ENCODE measurements around the gene CIRBP. TPM values are rescaled to one million over a fixed set of nuclear protein-coding genes. Genes with fewer than 3 reads are reported as not detected.

CIRBP gene
- total RNA-seq, 1 donor from 2014 or later: 315 TPM

DNA sequence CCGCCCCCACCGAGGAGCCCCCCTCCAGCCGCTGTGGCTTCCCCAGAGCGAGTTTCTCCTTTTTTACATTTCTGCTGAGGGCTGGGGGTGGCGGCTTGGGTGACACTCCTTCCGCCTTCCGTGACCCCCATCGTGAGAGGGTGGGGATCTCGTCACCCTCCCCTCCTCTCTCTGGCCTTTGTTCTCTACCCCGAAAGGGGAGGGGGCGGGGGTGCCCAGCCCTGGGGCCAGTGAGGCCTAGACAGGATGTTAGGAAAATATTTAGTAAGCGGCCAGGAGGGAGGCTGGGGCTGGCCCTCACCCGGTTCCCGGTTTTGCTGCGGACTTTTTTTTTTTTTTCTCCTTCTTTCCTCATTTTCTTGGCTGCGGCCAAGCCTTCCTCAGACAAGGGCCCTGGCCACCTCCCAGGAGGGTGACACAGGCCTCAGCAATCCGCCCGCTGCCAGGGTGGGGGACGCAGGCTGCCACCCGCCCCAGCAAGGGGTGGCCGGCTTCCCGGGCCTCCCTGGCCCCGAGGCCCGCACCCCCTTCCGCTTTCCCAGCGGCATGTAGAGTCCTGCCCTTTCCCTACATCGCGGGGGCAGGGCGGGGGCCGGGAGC, 16.8 kb upstream of the CIRBP start:
- H3K27ac Mint-ChIP-seq (ENCODE audit: unreplicated experiment): peak overlapping the region; percentile 78
- H3K36me3 Mint-ChIP-seq (ENCODE audit: low read depth, unreplicated experiment): peaks cover 11% of the 10 kb centered on the region
- peaks cover 9% of the 10 kb centered on the region for H3K4me1 Mint-ChIP-seq (ENCODE audit: unreplicated experiment)
- no peaks in the 10 kb centered on the region for H3K9me3 Mint-ChIP-seq (ENCODE audit: unreplicated experiment)
- TF ChIP-seq, protein P1, sequence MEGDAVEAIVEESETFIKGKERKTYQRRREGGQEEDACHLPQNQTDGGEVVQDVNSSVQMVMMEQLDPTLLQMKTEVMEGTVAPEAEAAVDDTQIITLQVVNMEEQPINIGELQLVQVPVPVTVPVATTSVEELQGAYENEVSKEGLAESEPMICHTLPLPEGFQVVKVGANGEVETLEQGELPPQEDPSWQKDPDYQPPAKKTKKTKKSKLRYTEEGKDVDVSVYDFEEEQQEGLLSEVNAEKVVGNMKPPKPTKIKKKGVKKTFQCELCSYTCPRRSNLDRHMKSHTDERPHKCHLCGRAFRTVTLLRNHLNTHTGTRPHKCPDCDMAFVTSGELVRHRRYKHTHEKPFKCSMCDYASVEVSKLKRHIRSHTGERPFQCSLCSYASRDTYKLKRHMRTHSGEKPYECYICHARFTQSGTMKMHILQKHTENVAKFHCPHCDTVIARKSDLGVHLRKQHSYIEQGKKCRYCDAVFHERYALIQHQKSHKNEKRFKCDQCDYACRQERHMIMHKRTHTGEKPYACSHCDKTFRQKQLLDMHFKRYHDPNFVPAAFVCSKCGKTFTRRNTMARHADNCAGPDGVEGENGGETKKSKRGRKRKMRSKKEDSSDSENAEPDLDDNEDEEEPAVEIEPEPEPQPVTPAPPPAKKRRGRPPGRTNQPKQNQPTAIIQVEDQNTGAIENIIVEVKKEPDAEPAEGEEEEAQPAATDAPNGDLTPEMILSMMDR (IDR thresholded peaks at IDR 0.05; ENCODE audit: unreplicated experiment): no peak
- peaks cover 17% of the 10 kb centered on the region for H3K27me3 Mint-ChIP-seq (ENCODE audit: unreplicated experiment)
- DNase-seq (ENCODE audit: low spot score): peak; percentile 38
- H3K4me3 Mint-ChIP-seq (ENCODE audit: unreplicated experiment): peak overlapping the region; percentile 88

DNA sequence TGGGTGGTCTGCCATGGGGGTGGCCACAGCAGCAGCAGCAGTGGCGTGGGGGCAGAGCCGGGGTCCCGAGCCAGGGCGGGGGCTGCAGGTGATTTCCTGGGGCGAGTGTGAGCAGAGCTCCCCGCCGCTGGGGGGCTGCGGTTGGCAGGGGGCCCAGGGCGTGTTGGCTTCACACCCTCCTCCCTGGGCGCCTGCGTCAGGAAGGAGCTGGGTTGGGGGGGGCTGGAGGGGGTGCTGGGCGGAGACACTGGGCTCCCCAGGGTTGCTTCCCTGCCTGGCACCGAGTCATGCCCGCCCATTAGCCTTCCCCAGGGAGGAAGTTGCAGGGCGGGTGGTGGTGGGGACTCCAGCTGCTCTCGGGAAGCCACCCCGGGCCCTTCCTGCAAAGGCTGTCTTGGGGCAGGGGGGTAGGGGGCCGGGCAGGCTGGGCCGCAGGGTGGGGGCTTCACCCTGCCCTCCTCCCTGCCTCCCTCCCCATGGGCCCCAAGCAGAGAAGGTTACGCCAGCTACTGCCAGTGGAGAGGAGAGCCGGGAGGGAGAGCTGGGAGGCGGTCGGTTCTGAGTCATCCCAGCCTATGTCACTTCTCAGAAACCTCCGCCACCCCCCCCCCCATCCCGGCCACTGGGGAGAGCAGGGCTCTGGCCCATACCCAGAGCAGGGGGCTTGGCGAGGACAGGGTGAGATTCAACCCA, 16.2 kb upstream of the CIRBP start:
- Mint-ChIP-seq H3K4me1 (ENCODE audit: unreplicated experiment) (peaks cover 15% of the 10 kb centered on the region), H3K4me3 (ENCODE audit: unreplicated experiment) (no peak overlapping the region), H3K36me3 (ENCODE audit: low read depth, unreplicated experiment) (peaks cover 17% of the 10 kb centered on the region), H3K27ac (ENCODE audit: unreplicated experiment) (no peak overlapping the region), H3K9me3 (ENCODE audit: unreplicated experiment) (no peaks in the 10 kb centered on the region), H3K27me3 (ENCODE audit: unreplicated experiment) (peaks cover 15% of the 10 kb centered on the region)
- TF ChIP-seq, protein P1 (IDR thresholded peaks at IDR 0.05; ENCODE audit: unreplicated experiment): no peak
- DNase-seq (ENCODE audit: low spot score): no peak

GRCh38 chr19:1253514-1254080, 15.5 kb upstream of the CIRBP start:
- no peak overlapping the region for H3K4me3 Mint-ChIP-seq (ENCODE audit: unreplicated experiment)
- H3K9me3 Mint-ChIP-seq (ENCODE audit: unreplicated experiment): no peaks in the 10 kb centered on the region
- H3K27ac Mint-ChIP-seq (ENCODE audit: unreplicated experiment): no peak overlapping the region
- H3K4me1 Mint-ChIP-seq (ENCODE audit: unreplicated experiment): peaks cover 20% of the 10 kb centered on the region
- peaks cover 22% of the 10 kb centered on the region for H3K36me3 Mint-ChIP-seq (ENCODE audit: low read depth, unreplicated experiment)
- no peak for DNase-seq (ENCODE audit: low spot score)
- TF ChIP-seq, protein P1 (IDR thresholded peaks at IDR 0.05; ENCODE audit: unreplicated experiment): no peak
- H3K27me3 Mint-ChIP-seq (ENCODE audit: unreplicated experiment): peaks cover 18% of the 10 kb centered on the region

- DNase-seq (ENCODE audit: low spot score): no peak
- Mint-ChIP-seq H3K9me3 (ENCODE audit: unreplicated experiment) (no peaks in the 10 kb centered on the region), H3K27ac (ENCODE audit: unreplicated experiment) (no peak overlapping the region), H3K4me3 (ENCODE audit: unreplicated experiment) (peak overlapping the region; percentile 73), H3K27me3 (ENCODE audit: unreplicated experiment) (peaks cover 20% of the 10 kb centered on the region), H3K4me1 (ENCODE audit: unreplicated experiment) (peaks cover 25% of the 10 kb centered on the region), H3K36me3 (ENCODE audit: low read depth, unreplicated experiment) (peaks cover 22% of the 10 kb centered on the region)
- TF ChIP-seq, protein P1 (IDR thresholded peaks at IDR 0.05; ENCODE audit: unreplicated experiment): no peak
These were observed 15.0 kb upstream of the CIRBP start for GRCh38 chr19:1254081-1254527.

Data from endothelial cell (in vitro differentiated cells).